Neutrophil (primary cell): ENCODE data around the gene DCTN2.
A peak's percentile ranks its signal among the peaks of the same experiment; 100 is the strongest.

Experiments used
- H3K27ac ChIP-seq: fragments of 200-600 bp; sonication (generic); 2 replicates; pipeline ENCODE4 v1.5.1; 2016; ENCODE audit warnings: mild to moderate bottlenecking, moderate library complexity
- H3K27me3 ChIP-seq: fragments of 200-600 bp; sonication (generic); 2 replicates; pipeline ENCODE4 v1.6.0; 2016; ENCODE audit warnings: mild to moderate bottlenecking
- H3K36me3 ChIP-seq: fragments of 200-600 bp; sonication (generic); 2 replicates; pipeline ENCODE4 v1.5.1; 2017
- H3K4me1 ChIP-seq, 2 experiments: fragments of 200-600 bp in 1 of 2; sonication (generic) in 1 of 2; 1 replicate in 1 of 2; 2 replicates in 1 of 2; pipeline versions ENCODE4 v1.5.1 to v1.6.1; 2013 to 2016; ENCODE audit warnings: low read depth in 1 of 2, low read length in 1 of 2, mild to moderate bottlenecking in 1 of 2, moderate library complexity in 1 of 2; ENCODE audit not compliant: control insufficient read depth in 1 of 2, insufficient read depth in 1 of 2
- H3K4me3 ChIP-seq, 2 experiments: fragments of 200-600 bp in 1 of 2; sonication (generic) in 1 of 2; 1 replicate in 1 of 2; 2 replicates in 1 of 2; pipeline ENCODE4 v1.5.1; 2013 to 2016; ENCODE audit warnings: low read depth in 1 of 2, low read length in 1 of 2, mild to moderate bottlenecking in 1 of 2, moderate library complexity in 1 of 2
- H3K9me3 ChIP-seq: fragments of 200-600 bp; sonication (generic); 2 replicates; pipeline ENCODE4 v1.5.1; 2016
- CTCF ChIP-seq: fragments of 200-600 bp; sonication (generic); IDR thresholded peaks from 2 replicates; pipeline ENCODE4 v1.5.1; 2016; ENCODE audit warnings: antibody characterized with exemption

The DCTN2 gene

GRCh38 chr12:57523706-57524614 lies 23.0 kb downstream of the DCTN2 start:
- H3K27ac ChIP-seq, result peak overlapping the region; percentile 100

GRCh38 chr12:57522887-57523705 lies 23.9 kb downstream of the DCTN2 start:
- Histone ChIP-seq H3K4me3 (peak overlapping the region; percentile 78 to 99), H3K9me3 (no peaks in the 10 kb centered on the region), H3K27ac (peak overlapping the region; percentile 100), H3K27me3 (no peaks in the 10 kb centered on the region), H3K36me3 (peaks cover 48% of the 10 kb centered on the region), H3K4me1 (peaks cover 55 to 59% of the 10 kb centered on the region in 2 experiments)
- no peak for TF ChIP-seq CTCF

More at GRCh38 chr12:57523706-57524614, 23.0 kb downstream of the DCTN2 start:
- H3K4me1 ChIP-seq, result peaks cover 47 to 50% of the 10 kb centered on the region in 2 experiments
- no peaks in the 10 kb centered on the region for H3K9me3 ChIP-seq
- no peak for TF ChIP-seq CTCF
- H3K4me3 ChIP-seq, result peak overlapping the region; percentile 78 to 99
- H3K36me3 ChIP-seq, result peaks cover 49% of the 10 kb centered on the region
- no peaks in the 10 kb centered on the region for H3K27me3 ChIP-seq

- no peaks in the 10 kb centered on the region for H3K9me3 ChIP-seq
- peak; percentile 19 for TF ChIP-seq CTCF
- H3K27ac ChIP-seq, result peak within 1 kb of the TSS; percentile 100
- H3K27me3 ChIP-seq, result no peaks in the 10 kb centered on the region
- H3K4me3 ChIP-seq, result peak within 1 kb of the TSS; percentile 78 to 99
- H3K36me3 ChIP-seq, result peaks cover 48% of the 10 kb centered on the region
- H3K4me1 ChIP-seq, result peaks cover 56 to 59% of the 10 kb centered on the region in 2 experiments
These were observed 24.7 kb downstream of the DCTN2 start, which contains the start of gene MBD6 for GRCh38 chr12:57522011-57522886. Gene MBD6 (plus strand): TSS chr12:57522824. CDS start chr12:57524304, 1,480 bp downstream.

DNA sequence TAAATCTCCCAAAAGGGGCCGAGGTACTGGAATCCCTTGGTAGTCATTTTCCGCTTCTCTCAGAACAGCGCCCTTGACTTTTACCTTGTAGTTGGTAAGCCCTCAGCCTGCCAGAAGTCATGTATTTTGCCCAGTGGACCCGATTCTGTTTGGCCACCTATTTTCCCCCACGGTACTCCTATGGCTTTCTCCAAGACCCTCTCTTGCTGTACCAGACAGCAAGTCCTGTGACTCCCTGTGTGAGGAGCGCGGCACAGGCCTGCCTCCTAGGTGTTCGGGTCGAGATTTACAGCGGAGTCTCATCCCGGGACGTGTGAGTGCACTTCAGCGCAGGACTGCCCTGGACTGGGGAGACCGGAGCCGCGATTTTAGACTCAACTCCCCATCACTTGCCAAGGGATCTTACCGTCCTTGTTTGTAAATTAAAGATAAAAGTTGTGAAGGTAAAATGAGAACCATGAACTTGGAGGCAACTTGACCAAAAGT lies 25.4 kb downstream of the DCTN2 start:
- Histone ChIP-seq H3K27me3 (no peaks in the 10 kb centered on the region), H3K9me3 (no peaks in the 10 kb centered on the region), H3K27ac (peak overlapping the region; percentile 100), H3K4me3 (peak overlapping the region; percentile 69 to 78), H3K4me1 (peaks cover 56 to 59% of the 10 kb centered on the region in 2 experiments), H3K36me3 (peaks cover 48% of the 10 kb centered on the region)
- no peak for TF ChIP-seq CTCF
